H9 (cell line): ENCODE data around the gene CHADL. TPM values are rescaled to one million over a fixed set of nuclear protein-coding genes. Genes with fewer than 3 reads are reported as not detected.

ENCODE experiments used
- DNase-seq: peaks from one replicate; pipeline ENCODE4 v3.0.0-alpha.2; 2017
- H2AFZ ChIP-seq: one replicate; pipeline ENCODE4 v1.6.1; 2013; ENCODE audit warnings: mild to moderate bottlenecking, low read length, control low read depth, moderate library complexity
- H2AK5ac ChIP-seq: 2 replicates; pipeline ENCODE4 v1.6.1; 2013; ENCODE audit warnings: low read length, control low read depth, mixed read lengths; ENCODE audit not compliant: insufficient read length
- H2BK120ac ChIP-seq: one replicate; pipeline ENCODE4 v1.6.1; 2013; ENCODE audit warnings: low read depth, mild to moderate bottlenecking, low read length, control low read depth, inconsistent platforms; ENCODE audit not compliant: poor library complexity, severe bottlenecking
- H2BK12ac ChIP-seq: 2 replicates; pipeline ENCODE4 v1.6.1; 2013; ENCODE audit warnings: low read length, control low read depth, mixed read lengths, low read depth; ENCODE audit not compliant: insufficient read length
- H2BK15ac ChIP-seq: 2 replicates; pipeline ENCODE4 v1.6.1; 2013; ENCODE audit warnings: low read depth, low read length, control low read depth
- H2BK20ac ChIP-seq: one replicate; pipeline ENCODE4 v1.6.1; 2013; ENCODE audit warnings: low read depth, mild to moderate bottlenecking, low read length, control low read depth, inconsistent platforms; ENCODE audit not compliant: poor library complexity, severe bottlenecking
- H2BK5ac ChIP-seq: 2 replicates; pipeline ENCODE4 v1.6.1; 2013; ENCODE audit warnings: low read length, control low read depth, mixed read lengths; ENCODE audit not compliant: insufficient read length
- H3K14ac ChIP-seq: 2 replicates; pipeline ENCODE4 v1.6.1; 2013; ENCODE audit warnings: low read length, control low read depth; ENCODE audit not compliant: insufficient read depth
- H3K18ac ChIP-seq: 2 replicates; pipeline ENCODE4 v1.6.1; 2013; ENCODE audit warnings: low read depth, mild to moderate bottlenecking, mixed read lengths, low read length, control low read depth; ENCODE audit not compliant: insufficient read length
- H3K23ac ChIP-seq: 2 replicates; pipeline ENCODE4 v1.6.1; 2013; ENCODE audit warnings: low read length, control low read depth, mixed read lengths, low read depth; ENCODE audit not compliant: insufficient read length
- H3K23me2 ChIP-seq: 2 replicates; pipeline ENCODE4 v1.6.1; 2013; ENCODE audit warnings: low read depth, mild to moderate bottlenecking, mixed read lengths, low read length, control low read depth; ENCODE audit not compliant: insufficient read length, poor library complexity, severe bottlenecking
- H3K27ac ChIP-seq: 2 replicates; pipeline ENCODE4 v1.5.1; 2013; ENCODE audit warnings: low read length, control low read depth, mixed read lengths, low read depth; ENCODE audit not compliant: insufficient read length
- H3K27me3 ChIP-seq: 2 replicates; pipeline ENCODE4 v1.6.1; 2013; ENCODE audit warnings: low read length, control low read depth, inconsistent platforms; ENCODE audit not compliant: insufficient read depth
- H3K4ac ChIP-seq: 2 replicates; pipeline ENCODE4 v1.6.1; 2013; ENCODE audit warnings: low read depth, mild to moderate bottlenecking, control low read depth, inconsistent platforms, low read length, moderate library complexity
- H3K4me1 ChIP-seq: 2 replicates; pipeline ENCODE4 v1.6.1; 2013; ENCODE audit warnings: low read length, control low read depth, inconsistent platforms; ENCODE audit not compliant: insufficient read depth
- H3K4me2 ChIP-seq: 2 replicates; pipeline ENCODE4 v1.6.1; 2013; ENCODE audit warnings: low read length, control low read depth, mixed read lengths; ENCODE audit not compliant: insufficient read length, insufficient read depth
- H3K56ac ChIP-seq: 2 replicates; pipeline ENCODE4 v1.6.1; 2013; ENCODE audit warnings: low read depth, mild to moderate bottlenecking, mixed read lengths, low read length, control low read depth; ENCODE audit not compliant: insufficient read length
- H3K79me1 ChIP-seq: 2 replicates; pipeline ENCODE4 v1.6.1; 2013; ENCODE audit warnings: low read depth, mild to moderate bottlenecking, moderate library complexity, low read length, control low read depth, inconsistent platforms; ENCODE audit not compliant: insufficient read depth, poor library complexity, severe bottlenecking
- H3K79me2 ChIP-seq: 2 replicates; pipeline ENCODE4 v1.6.1; 2013; ENCODE audit warnings: low read length, control low read depth, inconsistent platforms; ENCODE audit not compliant: insufficient read depth
- H3K9ac ChIP-seq: 2 replicates; pipeline ENCODE4 v1.6.1; 2013; ENCODE audit warnings: low read length, control low read depth, mixed read lengths; ENCODE audit not compliant: insufficient read length; ENCODE audit errors: extremely low read depth
- H3K9me3 ChIP-seq: one replicate; pipeline ENCODE4 v1.6.1; 2013; ENCODE audit warnings: low read depth, low read length, inconsistent platforms; ENCODE audit not compliant: control insufficient read depth
- H3T11ph ChIP-seq: one replicate; pipeline ENCODE4 v1.6.1; 2013; ENCODE audit warnings: mild to moderate bottlenecking, low read length, control low read depth, inconsistent platforms
- H4K20me1 ChIP-seq: one replicate; pipeline ENCODE4 v1.6.1; 2013; ENCODE audit not compliant: control insufficient read depth, insufficient read length, insufficient read depth
- H4K5ac ChIP-seq: 2 replicates; pipeline ENCODE4 v1.6.1; 2013; ENCODE audit warnings: low read depth, mild to moderate bottlenecking, mixed read lengths, low read length, control low read depth; ENCODE audit not compliant: insufficient read length
- H4K8ac ChIP-seq: replicated peaks from 2 replicates; pipeline ENCODE4 v1.6.1; 2013; ENCODE audit warnings: low read length, control low read depth, mixed read lengths, low read depth; ENCODE audit not compliant: insufficient read length
- H4K91ac ChIP-seq: 2 replicates; pipeline ENCODE4 v1.6.1; 2013; ENCODE audit warnings: low read depth, mild to moderate bottlenecking, moderate library complexity, mixed read lengths, low read length, control low read depth; ENCODE audit not compliant: insufficient read length
- H3K27ac Mint-ChIP-seq, 3 experiments: 2 replicates in 2 of 3; 3 replicates in 1 of 3; pipeline ENCODE4 v1.8.0; 2020 to 2021; ENCODE audit warnings: mixed read lengths in 3 of 3, mild to moderate bottlenecking in 1 of 3, moderate library complexity in 1 of 3
- H3K27me3 Mint-ChIP-seq: 2 replicates; pipeline ENCODE4 v1.8.0; 2021; ENCODE audit warnings: low read depth, mild to moderate bottlenecking, moderate library complexity, mixed read lengths
- H3K36me3 Mint-ChIP-seq, 3 experiments: 2 replicates in 2 of 3; 3 replicates in 1 of 3; pipeline ENCODE4 v1.8.0; 2020 to 2021; ENCODE audit warnings: low read depth in 3 of 3, mixed read lengths in 3 of 3; ENCODE audit not compliant: insufficient read depth in 1 of 3
- H3K4me1 Mint-ChIP-seq, 2 experiments: 2 replicates each; pipeline ENCODE4 v1.8.0; 2020; ENCODE audit warnings: mixed read lengths in 2 of 2
- H3K4me3 Mint-ChIP-seq, 2 experiments: 2 replicates in 1 of 2; 3 replicates in 1 of 2; pipeline ENCODE4 v1.8.0; 2020 to 2021; ENCODE audit warnings: mild to moderate bottlenecking in 2 of 2, mixed read lengths in 2 of 2, moderate library complexity in 1 of 2
- H3K9me3 Mint-ChIP-seq, 2 experiments: 2 replicates in 1 of 2; 3 replicates in 1 of 2; pipeline ENCODE4 v1.8.0; 2020; ENCODE audit warnings: mild to moderate bottlenecking in 2 of 2, mixed read lengths in 2 of 2, moderate library complexity in 1 of 2
- CTCF ChIP-seq: fragments of 200-600 bp; sonication (generic); conservative IDR thresholded peaks from 3 replicates; pipeline ENCODE4 v1.8.0; 2021; ENCODE audit warnings: antibody characterized with exemption, mild to moderate bottlenecking
- WGBS: extraction: QIAGEN DNeasy Blood & Tissue Kit; methylation state at CpG from one replicate; pipeline ENCODE4 v1.1.7; 2013; ENCODE audit warnings: missing lambda C conversion rate, low lambda C conversion rate, mixed read lengths; ENCODE audit not compliant: insufficient read length; ENCODE audit errors: extremely low coverage; 5-methylcytosine and 5-hydroxymethylcytosine counted together
- total RNA-seq: library from RNA; stranded (reverse); gene quantifications from 2 replicates; pipeline ENCODE4 v1.2.1, GENCODE V29; 2021

CHADL gene
- total RNA-seq, 1 experiment from 2014 or later = 1.6 TPM

DNA sequence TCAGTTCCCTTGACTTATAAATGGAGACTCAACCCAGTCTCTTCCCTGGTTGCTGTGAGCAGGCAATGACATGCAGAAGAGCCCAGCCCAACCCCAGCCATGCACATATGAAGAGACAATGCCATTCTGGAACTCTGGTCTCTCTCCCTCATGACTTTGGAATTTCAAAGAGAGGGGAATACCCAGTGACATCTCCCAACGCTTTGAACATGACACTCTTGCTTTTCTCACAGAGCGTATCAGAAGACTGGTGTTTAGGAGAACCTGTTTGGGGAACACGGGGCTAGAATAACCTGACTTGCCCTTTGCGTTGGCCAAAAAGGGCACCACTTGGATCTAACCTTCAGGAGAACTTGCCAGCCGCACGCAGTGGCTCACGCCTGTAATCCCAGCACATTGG lies 32.4 kb upstream of the CHADL start:
- H4K5ac ChIP-seq = no peak overlapping the region
- no peaks in the 10 kb centered on the region for H4K20me1 ChIP-seq
- no peak overlapping the region for H3K56ac ChIP-seq
- WGBS = no CpG with 5 or more reads among the region's 7 CpGs
- H2AFZ ChIP-seq = no peak overlapping the region
- no peak overlapping the region for H3K18ac ChIP-seq
- H3K9me3 Mint-ChIP-seq = peaks cover 0 to 2% of the 10 kb centered on the region in 2 experiments; a peak in 1 of 5 replicates
- no peak overlapping the region for H2BK120ac ChIP-seq
- no peak overlapping the region for H3K4me3 Mint-ChIP-seq
- H3K23ac ChIP-seq = no peak overlapping the region
- H2BK5ac ChIP-seq = no peak overlapping the region
- H4K91ac ChIP-seq = no peak overlapping the region
- no peak overlapping the region for H3K4me2 ChIP-seq
- H3K23me2 ChIP-seq = no peaks in the 10 kb centered on the region
- no peaks in the 10 kb centered on the region for H3K9me3 ChIP-seq
- TF ChIP-seq CTCF = no peak
- no peaks in the 10 kb centered on the region for H3K79me2 ChIP-seq
- H3K27ac Mint-ChIP-seq = no peak overlapping the region; a peak in 1 of 7 replicates
- no peak overlapping the region for H2BK12ac ChIP-seq
- no peaks in the 10 kb centered on the region for H3K4me1 Mint-ChIP-seq
- no peaks in the 10 kb centered on the region for H3K4me1 ChIP-seq
- no peak overlapping the region for H3K27ac ChIP-seq
- no peak overlapping the region for H3T11ph ChIP-seq
- H3K4ac ChIP-seq = no peak overlapping the region
- H3K36me3 Mint-ChIP-seq = peaks cover 51 to 85% (median 73%) of the 10 kb centered on the region in 3 experiments; a peak in 6 of 7 replicates
- no peaks in the 10 kb centered on the region; the same call in 1 of the 2 replicates for H3K27me3 Mint-ChIP-seq
- DNase-seq = no peak
- H2BK15ac ChIP-seq = no peak overlapping the region
- no peak overlapping the region for H3K14ac ChIP-seq
- H3K9ac ChIP-seq = no peak overlapping the region
- no peaks in the 10 kb centered on the region for H3K79me1 ChIP-seq
- no peak overlapping the region for H2AK5ac ChIP-seq
- H3K27me3 ChIP-seq = no peaks in the 10 kb centered on the region
- H2BK20ac ChIP-seq = no peak overlapping the region
- H4K8ac ChIP-seq = no peak overlapping the region
